Smooth muscle cell (in vitro differentiated cells): ENCODE data around the gene LRGUK. TPM values are rescaled to one million over a fixed set of nuclear protein-coding genes. Genes with fewer than 3 reads are reported as not detected.

Experiments
- DNase-seq: peaks from one replicate; lab custom pipeline; 2025; ENCODE audit not compliant: unreplicated experiment; lab: John Stamatoyannopoulos, UW
- H2AFZ ChIP-seq: fragments of 200-600 bp; sonication (generic); 2 replicates; pipeline ENCODE4 v1.6.0; 2016; ENCODE audit warnings: antibody characterized with exemption, low read depth, mild to moderate bottlenecking
- H3F3A ChIP-seq: fragments of 200-600 bp; sonication (generic); 2 replicates; pipeline ENCODE4 v1.6.0; 2017; ENCODE audit warnings: antibody characterized with exemption, low read depth
- H3K27ac ChIP-seq: fragments of 200-600 bp; sonication (generic); 2 replicates; pipeline ENCODE4 v1.5.1; 2016; ENCODE audit warnings: low read depth, mild to moderate bottlenecking
- H3K27me3 ChIP-seq: fragments of 200-600 bp; sonication (generic); 2 replicates; pipeline ENCODE4 v1.6.1; 2016; ENCODE audit warnings: low read depth, mild to moderate bottlenecking
- H3K36me3 ChIP-seq: fragments of 200-600 bp; sonication (generic); 2 replicates; pipeline ENCODE4 v1.5.1; 2016; ENCODE audit warnings: low read depth
- H3K4me1 ChIP-seq: fragments of 200-600 bp; sonication (generic); 2 replicates; pipeline ENCODE4 v1.5.1; 2016; ENCODE audit warnings: low read depth
- H3K4me2 ChIP-seq: fragments of 200-600 bp; sonication (generic); 2 replicates; pipeline ENCODE4 v1.6.0; 2016; ENCODE audit warnings: mild to moderate bottlenecking
- H3K4me3 ChIP-seq: fragments of 200-600 bp; sonication (generic); 2 replicates; pipeline ENCODE4 v1.5.1; 2016; ENCODE audit warnings: mild to moderate bottlenecking
- H3K79me2 ChIP-seq: fragments of 200-600 bp; sonication (generic); 2 replicates; pipeline ENCODE4 v1.6.0; 2016; ENCODE audit warnings: low read depth, mild to moderate bottlenecking
- H3K9ac ChIP-seq: fragments of 200-600 bp; sonication (generic); 2 replicates; pipeline ENCODE4 v1.6.0; 2016; ENCODE audit warnings: low read depth
- H3K9me3 ChIP-seq: fragments of 200-600 bp; sonication (generic); replicated peaks from 2 replicates; pipeline ENCODE4 v1.5.1; 2016; ENCODE audit warnings: low read depth
- H4K20me1 ChIP-seq: fragments of 200-600 bp; sonication (generic); 2 replicates; pipeline ENCODE4 v1.6.0; 2016; ENCODE audit warnings: low read depth
- CTCF ChIP-seq: fragments of 200-600 bp; sonication (generic); IDR thresholded peaks from 2 replicates; pipeline ENCODE4 v1.5.1; 2017; ENCODE audit warnings: borderline replicate concordance, mild to moderate bottlenecking, antibody characterized with exemption; ENCODE audit not compliant: insufficient read depth, poor library complexity, severe bottlenecking
- WGBS: methylation state at CpG from one replicate; pipeline ENCODE4 v1.1.7; 2016; ENCODE audit warnings: low lambda C conversion rate; 5-methylcytosine and 5-hydroxymethylcytosine counted together
- polyA plus RNA-seq: library from polyadenylated mRNA; unstranded; fragments of >200 nt; fragmentation: Nextera tagmentation; extraction: Ambion mirVana; gene quantifications from 2 replicates; pipeline ENCODE4 v1.2.1, GENCODE V29; 2016
- total RNA-seq: library from RNA; depleted of rRNA; stranded (reverse); fragments of >200 nt; gene quantifications from 2 replicates; pipeline ENCODE4 v1.2.3, GENCODE V29; 2014

LRGUK gene
- total and polyA plus RNA-seq, 2 experiments from 2014 or later, result 0.18 TPM; not detected in 1

- Histone ChIP-seq H3K9me3 (no peaks in the 10 kb centered on the region), H3K79me2 (no peaks in the 10 kb centered on the region), H3K27ac (no peak overlapping the region), H3K4me1 (peaks cover 3% of the 10 kb centered on the region), H3K9ac (no peak overlapping the region), H3F3A (no peaks in the 10 kb centered on the region), H2AFZ (no peak overlapping the region), H3K36me3 (no peaks in the 10 kb centered on the region), H3K27me3 (peaks cover 6% of the 10 kb centered on the region), H4K20me1 (no peaks in the 10 kb centered on the region), H3K4me3 (no peak overlapping the region), H3K4me2 (no peak overlapping the region)
- TF ChIP-seq CTCF, result no peak
- WGBS, result 82% methylated on average over 2 of the region's 2 CpGs
- DNase-seq, result no peak
Observed at GRCh38 chr7:134122980-134123379, 4.2 kb upstream of the LRGUK start.

- H3K36me3 ChIP-seq, result no peaks in the 10 kb centered on the region
- no peak overlapping the region for H2AFZ ChIP-seq
- no peak for TF ChIP-seq CTCF
- H3K27ac ChIP-seq, result no peak overlapping the region
- no peaks in the 10 kb centered on the region for H4K20me1 ChIP-seq
- H3K27me3 ChIP-seq, result peaks cover 24% of the 10 kb centered on the region
- 87% methylated on average over 5 of the region's 5 CpGs for WGBS
- H3F3A ChIP-seq, result no peaks in the 10 kb centered on the region
- H3K79me2 ChIP-seq, result no peaks in the 10 kb centered on the region
- peaks cover 3% of the 10 kb centered on the region for H3K4me1 ChIP-seq
- DNase-seq, result no peak
- H3K4me2 ChIP-seq, result no peak overlapping the region
- no peaks in the 10 kb centered on the region for H3K9me3 ChIP-seq
- H3K9ac ChIP-seq, result no peak overlapping the region
- H3K4me3 ChIP-seq, result no peak overlapping the region
Observed at GRCh38 chr7:134126146-134126545, 994 bp upstream of the LRGUK start.

GRCh38 chr7:134126596-134126965 lies 559 bp upstream of the LRGUK start:
- no peaks in the 10 kb centered on the region for H3K79me2 ChIP-seq
- no peak for TF ChIP-seq CTCF
- no peak for DNase-seq
- no peaks in the 10 kb centered on the region for H3K36me3 ChIP-seq
- H3K9ac ChIP-seq, result no peak overlapping the region
- peaks cover 3% of the 10 kb centered on the region for H3K4me1 ChIP-seq
- H3K4me3 ChIP-seq, result peak overlapping the region; percentile 78
- H3K4me2 ChIP-seq, result peak overlapping the region; percentile 97
- no peaks in the 10 kb centered on the region for H3F3A ChIP-seq
- H3K9me3 ChIP-seq, result no peaks in the 10 kb centered on the region
- WGBS, result 25% methylated on average over 6 of the region's 6 CpGs
- H4K20me1 ChIP-seq, result no peaks in the 10 kb centered on the region
- H2AFZ ChIP-seq, result peak overlapping the region; percentile 67
- H3K27me3 ChIP-seq, result peaks cover 24% of the 10 kb centered on the region
- H3K27ac ChIP-seq, result no peak overlapping the region

GRCh38 chr7:134128829-134129228 lies 1.7 kb downstream of the LRGUK start:
- 78% methylated on average over 5 of the region's 5 CpGs for whole genome bisulfite sequencing
- Histone ChIP-seq H2AFZ (no peak overlapping the region), H3K9me3 (no peaks in the 10 kb centered on the region), H3K27ac (no peak overlapping the region), H4K20me1 (no peaks in the 10 kb centered on the region), H3K9ac (no peak overlapping the region), H3K27me3 (peaks cover 24% of the 10 kb centered on the region), H3K4me2 (no peak overlapping the region), H3K4me3 (no peak overlapping the region), H3F3A (no peaks in the 10 kb centered on the region), H3K4me1 (peaks cover 3% of the 10 kb centered on the region), H3K36me3 (no peaks in the 10 kb centered on the region), H3K79me2 (no peaks in the 10 kb centered on the region)
- DNase-seq, result no peak
- no peak for TF ChIP-seq CTCF
